Measurements from ENCODE around the gene KLHL7. TPM values are rescaled to one million over a fixed set of nuclear protein-coding genes. Genes with fewer than 3 reads are reported as not detected.

The KLHL7 gene
- total RNA-seq, 4 donors from 2014 or later = 20.4 to 36.2 (median 30.8) TPM

DNA sequence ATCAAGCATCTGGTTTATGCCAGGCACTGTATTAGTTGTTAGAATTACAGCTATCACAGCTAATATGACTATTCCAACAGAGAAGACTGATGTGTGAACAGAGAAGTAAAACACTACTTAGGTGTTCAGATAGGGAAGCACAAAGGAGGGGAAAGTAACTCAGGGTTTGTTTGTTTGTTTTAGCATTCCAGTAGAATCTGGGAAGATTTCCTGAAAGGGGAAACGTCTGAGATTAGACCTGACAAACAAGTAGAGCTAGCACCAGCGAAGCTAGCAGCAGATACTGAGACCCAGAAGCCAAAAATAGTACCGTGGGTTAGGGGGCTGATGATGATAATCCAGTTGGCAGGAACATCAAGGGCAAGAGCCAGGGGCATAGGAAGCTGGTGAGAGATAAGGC lies 28.8 kb upstream of the KLHL7 start:
- DNase-seq (ENCODE audit: extremely low spot score) = no peak
- no peaks in the 10 kb centered on the region for H3K36me3 ChIP-seq
- TF ChIP-seq CTCF (IDR thresholded peaks at IDR 0.05) (no peak), POLR2A (IDR thresholded peaks at IDR 0.05; ENCODE audit: low read depth) (no peak), EP300 (IDR thresholded peaks at IDR 0.05) (no peak), POLR2AphosphoS5 (IDR thresholded peaks at IDR 0.05) (no peak)
- no peaks in the 10 kb centered on the region for H3K27me3 ChIP-seq
- no peaks in the 10 kb centered on the region for H3K9me3 ChIP-seq
- WGBS = 23% methylated on average over 3 of the region's 3 CpGs
- intact Hi-C loops (cut with DNase I) = no loop called here
- no peak overlapping the region for H3K4me3 ChIP-seq
- H3K27ac ChIP-seq (replicated peaks in 1 of 4) = no peak overlapping the region
- H3K4me1 ChIP-seq = peaks cover 5 to 16% (median 9%) of the 10 kb centered on the region in 4 donors

GRCh38 chr7:23093111-23093510 lies 12.5 kb upstream of the KLHL7 start:
- Histone ChIP-seq H3K4me1 (no peaks in the 10 kb centered on the region), H3K27ac (replicated peaks in 1 of 4) (no peak overlapping the region), H3K36me3 (no peaks in the 10 kb centered on the region), H3K27me3 (no peaks in the 10 kb centered on the region), H3K9me3 (peaks cover 0 to 5% (median 0%) of the 10 kb centered on the region in 4 donors), H3K4me3 (no peak overlapping the region)
- intact Hi-C loops (cut with DNase I) = no loop called here
- no peak for TF ChIP-seq CTCF (IDR thresholded peaks at IDR 0.05)
- TF ChIP-seq POLR2A (IDR thresholded peaks at IDR 0.05; ENCODE audit: low read depth) = no peak
- no peak for TF ChIP-seq POLR2AphosphoS5 (IDR thresholded peaks at IDR 0.05)
- TF ChIP-seq EP300 (IDR thresholded peaks at IDR 0.05) = no peak
- no peak for DNase-seq (ENCODE audit: extremely low spot score)
- WGBS = 55% methylated on average over 4 of the region's 4 CpGs

DNA sequence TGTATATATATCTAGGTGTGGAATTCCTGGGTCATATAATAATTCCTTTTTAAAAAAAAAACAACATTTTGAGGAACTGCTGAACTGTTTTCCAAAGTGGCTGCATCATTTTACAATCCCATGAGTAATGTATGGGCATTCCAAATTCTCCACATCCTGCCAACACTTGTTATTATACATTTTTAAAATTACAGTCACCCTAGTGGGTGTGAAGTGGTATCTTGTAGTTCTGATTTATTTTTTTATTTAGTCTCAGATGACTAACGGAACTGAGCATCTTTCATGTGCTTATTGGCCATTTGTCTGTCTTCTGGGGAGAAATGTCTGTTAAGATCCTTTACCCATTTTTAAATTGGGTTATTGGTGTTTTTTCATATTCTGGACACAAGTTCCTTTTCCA lies 12.0 kb upstream of the KLHL7 start:
- no peak for TF ChIP-seq EP300 (IDR thresholded peaks at IDR 0.05)
- no peak for TF ChIP-seq CTCF (IDR thresholded peaks at IDR 0.05)
- TF ChIP-seq POLR2AphosphoS5 (IDR thresholded peaks at IDR 0.05) = no peak
- no peak for TF ChIP-seq POLR2A (IDR thresholded peaks at IDR 0.05; ENCODE audit: low read depth)
- no peaks in the 10 kb centered on the region for H3K4me1 ChIP-seq
- H3K9me3 ChIP-seq = peaks cover 0 to 5% (median 0%) of the 10 kb centered on the region in 4 donors
- DNase-seq (ENCODE audit: extremely low spot score) = no peak
- 72% methylated on average over 1 of the region's 1 CpG for WGBS
- intact Hi-C loops (cut with DNase I) = no loop called here
- H3K4me3 ChIP-seq = no peak overlapping the region
- no peaks in the 10 kb centered on the region for H3K36me3 ChIP-seq
- no peak overlapping the region for H3K27ac ChIP-seq (replicated peaks in 1 of 4)
- no peaks in the 10 kb centered on the region for H3K27me3 ChIP-seq

DNA sequence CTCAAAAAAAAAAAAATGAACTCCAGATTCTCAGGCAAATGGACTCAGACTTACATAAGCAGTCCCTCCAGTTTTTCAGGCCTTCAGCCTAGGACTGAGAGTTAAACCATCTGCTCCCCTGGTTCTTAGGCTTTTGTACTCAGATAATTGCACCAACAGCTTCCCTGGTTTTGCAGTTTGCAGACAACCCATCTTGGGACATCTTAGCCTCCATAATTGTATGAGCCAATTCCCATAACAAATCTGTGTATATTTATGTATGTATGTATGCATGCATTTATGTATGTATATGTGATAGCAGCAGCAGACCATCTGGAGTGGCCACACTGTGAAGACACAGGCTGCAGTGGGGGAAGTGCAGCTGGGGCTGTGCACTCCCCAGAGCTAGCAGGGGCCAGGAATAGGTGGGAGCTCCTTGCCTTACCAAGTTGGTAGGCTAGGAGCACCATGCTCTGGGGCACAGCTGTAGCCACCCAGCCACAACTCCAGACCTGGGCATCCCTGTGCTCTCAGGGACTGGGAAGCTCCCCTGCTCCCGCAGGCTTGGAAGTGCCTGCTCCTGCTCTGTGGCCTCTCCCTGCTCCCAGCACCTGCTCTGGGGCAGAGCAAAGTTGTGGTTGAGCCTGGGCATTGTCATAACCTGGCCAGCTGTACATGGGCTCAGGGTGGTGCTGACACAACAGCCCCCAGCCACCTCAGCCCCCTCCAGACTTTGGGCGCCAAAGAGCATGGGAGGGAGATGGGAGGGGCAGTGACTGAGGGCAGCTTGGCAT lies 8.9 kb upstream of the KLHL7 start:
- Histone ChIP-seq H3K4me1 (no peaks in the 10 kb centered on the region), H3K27ac (replicated peaks in 1 of 4) (no peak overlapping the region), H3K36me3 (no peaks in the 10 kb centered on the region), H3K9me3 (peaks cover 0 to 5% (median 0%) of the 10 kb centered on the region in 4 donors), H3K4me3 (no peak overlapping the region), H3K27me3 (no peaks in the 10 kb centered on the region)
- intact Hi-C loops (cut with DNase I) = no loop called here
- 100% methylated on average over 1 of the region's 2 CpGs for WGBS
- no peak for DNase-seq (ENCODE audit: extremely low spot score)
- TF ChIP-seq CTCF (IDR thresholded peaks at IDR 0.05) (no peak), POLR2AphosphoS5 (IDR thresholded peaks at IDR 0.05) (no peak), EP300 (IDR thresholded peaks at IDR 0.05) (no peak), POLR2A (IDR thresholded peaks at IDR 0.05; ENCODE audit: low read depth) (no peak)
